ENCODE measurements around the gene NPS.

Gene NPS, protein sequence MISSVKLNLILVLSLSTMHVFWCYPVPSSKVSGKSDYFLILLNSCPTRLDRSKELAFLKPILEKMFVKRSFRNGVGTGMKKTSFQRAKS

DNA sequence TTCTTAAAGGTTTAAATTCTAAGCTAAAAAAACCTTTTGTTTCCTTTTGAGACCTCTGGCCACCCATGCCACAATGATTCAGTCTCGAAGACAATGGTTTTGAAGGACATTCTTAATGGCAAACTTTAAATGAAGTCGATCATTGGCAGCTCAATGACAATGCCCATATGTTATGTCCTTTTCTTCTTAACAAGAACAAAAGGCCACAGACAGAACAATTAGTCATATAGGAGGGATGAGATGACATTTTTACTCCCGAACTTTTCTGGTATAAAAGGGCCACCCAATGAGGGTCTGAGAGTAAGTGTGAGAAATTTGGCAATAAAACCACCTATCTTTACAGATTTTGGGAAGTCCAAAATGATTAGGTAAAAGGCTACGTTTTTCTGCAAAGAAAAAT, at the start of gene NPS:
NPS (plus strand) TSS at position 301 of the 400 bp plus-strand sequence; CDS start at position 361, 60 bp downstream.
- DNase-seq (ENCODE audit: low spot score) = no peak

DNA sequence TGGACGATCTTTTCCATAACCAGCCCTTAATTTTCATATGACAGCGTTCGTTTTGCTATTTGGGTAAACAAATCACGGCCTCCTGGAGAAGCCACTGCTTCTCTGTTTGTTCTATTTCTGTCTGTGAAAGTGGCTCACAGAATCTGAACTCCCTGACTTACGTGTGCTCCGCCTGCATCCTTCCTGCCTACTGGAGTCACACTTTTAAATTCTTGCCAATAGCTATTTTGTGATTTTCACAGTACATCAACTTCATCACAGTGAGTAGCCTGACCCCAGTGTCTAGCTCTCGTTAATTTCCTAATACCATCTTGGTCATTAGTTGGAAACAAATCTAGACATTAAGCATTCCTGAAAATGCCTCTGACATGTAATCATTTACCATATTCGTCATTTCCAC, 49.0 kb upstream of the NPS start:
- no peak for DNase-seq (ENCODE audit: low spot score)

DNA sequence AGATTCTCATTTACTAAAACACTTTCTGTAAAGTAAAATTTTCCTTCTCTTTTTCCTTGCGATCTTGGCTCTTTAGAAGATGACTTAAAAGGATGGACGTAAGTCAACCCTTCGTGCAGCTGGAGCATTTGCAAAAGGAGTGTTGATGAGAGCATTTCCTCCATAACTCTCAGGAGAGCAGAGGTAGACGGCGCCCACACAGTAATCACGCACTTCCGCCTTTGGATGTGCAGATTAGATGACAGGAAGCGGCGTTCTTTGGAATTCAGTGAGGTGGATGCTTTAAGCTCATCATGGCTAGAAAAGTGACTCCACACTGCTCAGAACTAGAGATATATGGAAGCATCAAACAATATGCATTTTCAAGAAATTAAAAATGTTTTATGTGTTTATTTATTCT, 43.0 kb upstream of the NPS start:
- no peak for DNase-seq (ENCODE audit: low spot score)

DNA sequence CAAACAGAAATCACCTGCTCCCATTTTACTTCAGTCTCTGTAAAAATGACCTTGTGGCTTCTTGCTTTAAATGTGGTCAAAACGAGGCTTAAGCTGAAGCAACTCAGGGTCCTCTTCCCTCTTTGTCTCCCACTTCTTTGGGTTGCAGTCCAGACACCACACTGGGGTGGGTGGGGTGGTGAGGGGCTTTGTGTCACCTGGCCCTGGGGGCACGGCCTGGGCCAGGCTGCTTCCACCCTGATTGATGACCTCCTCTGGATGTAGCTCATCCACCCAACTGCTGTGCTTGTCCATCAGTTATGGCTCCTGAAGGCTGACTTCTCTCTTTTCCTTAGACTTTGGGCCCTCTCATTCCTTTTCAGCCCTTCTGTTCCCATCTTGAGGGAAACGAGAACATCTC, 26.8 kb upstream of the NPS start:
- DNase-seq (ENCODE audit: low spot score) = no peak

DNA sequence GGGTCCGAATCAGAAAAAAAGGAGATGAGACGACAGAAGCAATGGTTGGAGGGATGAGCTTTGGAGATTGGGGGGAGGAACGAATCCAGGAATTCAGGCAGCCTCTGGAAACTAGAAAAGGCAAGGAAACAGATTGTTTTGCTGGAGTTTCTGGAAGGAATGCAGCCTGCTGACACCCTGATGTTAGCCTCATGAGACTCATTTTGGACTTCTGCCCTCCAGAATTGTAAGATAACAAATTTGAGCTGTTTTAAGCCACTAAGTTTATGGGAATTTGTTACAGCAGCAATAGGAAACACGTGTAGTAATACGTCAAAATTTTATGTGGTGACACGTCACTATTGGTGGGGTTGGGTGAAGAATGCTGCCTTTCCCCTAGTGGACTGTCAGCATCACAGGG, 25.6 kb upstream of the NPS start:
- DNase-seq (ENCODE audit: low spot score) = no peak

DNA sequence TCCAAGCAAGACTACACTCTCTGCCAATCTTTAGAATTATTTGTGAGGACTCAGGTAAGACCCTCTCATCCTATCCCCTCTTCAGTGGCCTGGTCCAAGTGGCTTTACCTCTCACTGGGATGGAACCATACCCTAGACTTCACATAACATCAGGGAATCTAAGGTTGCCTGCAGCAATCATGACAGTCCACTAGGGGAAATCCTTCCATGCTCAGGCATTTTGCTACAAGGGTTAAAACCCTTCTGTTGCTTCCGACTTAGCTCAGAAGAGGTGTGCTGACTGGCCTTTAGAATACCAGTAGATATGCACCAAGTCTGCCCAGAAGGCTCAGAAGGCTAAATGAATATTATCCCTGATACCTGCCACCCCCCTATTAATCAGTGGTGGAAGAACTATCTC, 24.9 kb upstream of the NPS start:
- no peak for DNase-seq (ENCODE audit: low spot score)

DNA sequence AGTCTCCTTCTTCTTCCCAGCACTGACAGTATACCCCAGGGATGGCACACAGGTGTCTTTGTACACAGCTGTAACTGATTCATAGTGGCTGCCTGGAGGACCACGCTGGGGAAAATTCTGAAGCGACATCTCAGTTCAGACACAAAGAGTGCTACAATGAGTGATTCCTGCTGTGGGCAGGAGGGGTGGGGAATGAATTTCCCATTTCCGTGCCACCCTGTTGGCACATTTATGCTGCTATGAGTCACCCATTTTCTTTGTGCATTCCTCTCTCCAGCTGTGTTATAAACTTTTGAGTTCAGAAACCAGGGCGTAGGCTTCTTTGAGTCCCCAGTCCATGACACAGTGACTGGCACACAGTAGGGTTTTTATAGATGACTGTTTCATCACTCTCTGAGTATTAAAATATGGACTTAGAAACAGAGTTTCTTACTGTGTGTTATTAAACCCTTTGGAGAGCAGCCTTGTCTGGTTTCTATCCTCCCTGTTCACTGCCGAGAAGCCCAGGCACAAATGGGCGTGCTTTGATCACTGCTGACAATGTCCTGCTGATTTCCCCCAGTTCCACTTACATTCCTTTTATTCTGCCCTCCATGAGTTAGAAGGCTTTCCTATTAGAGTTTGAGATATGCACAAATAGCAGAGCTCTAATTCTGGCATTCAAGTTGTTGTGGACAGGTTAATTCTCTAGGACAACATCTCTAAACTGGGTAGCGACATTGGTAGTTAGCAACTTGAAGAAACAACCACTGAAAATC, 24.0 kb upstream of the NPS start:
- no peak for DNase-seq (ENCODE audit: low spot score)

DNA sequence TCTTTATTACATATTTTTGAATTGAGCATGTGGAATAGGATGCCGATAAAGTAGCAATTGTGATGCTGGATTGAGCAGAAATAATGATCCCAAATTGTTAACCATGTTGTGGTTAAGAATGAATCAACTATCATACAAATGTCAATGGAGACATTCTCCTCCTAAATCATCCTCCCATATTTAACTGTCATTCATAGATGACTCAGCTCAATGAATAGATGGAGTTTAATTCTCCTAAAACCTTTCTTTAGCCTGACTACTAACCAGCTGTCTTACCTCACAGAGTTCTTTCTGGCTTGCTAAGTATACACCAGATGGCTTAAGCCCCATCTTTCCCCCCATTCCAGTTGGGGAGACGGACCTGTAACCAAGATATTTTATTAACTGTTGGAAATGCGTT, 23.4 kb upstream of the NPS start:
- no peak for DNase-seq (ENCODE audit: low spot score)

DNA sequence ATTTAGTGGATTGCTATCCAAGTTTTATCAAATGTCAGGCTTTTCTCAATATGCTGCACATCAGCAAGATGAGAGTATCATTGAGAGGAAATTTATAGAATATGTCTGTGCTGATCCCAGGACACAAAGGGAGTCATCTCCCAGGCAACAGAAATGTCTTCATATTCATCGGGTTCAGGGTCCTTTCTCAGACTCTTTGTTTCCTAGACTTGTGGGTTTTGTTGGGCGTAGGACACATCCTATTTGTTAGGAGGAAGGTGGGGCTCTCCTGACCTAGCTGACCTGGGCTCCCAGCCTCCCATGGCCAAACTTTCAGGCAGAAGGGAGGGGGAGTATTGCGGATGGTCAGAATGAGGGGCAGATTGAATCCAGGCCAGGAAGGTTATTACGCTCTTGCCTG, 22.9 kb upstream of the NPS start:
- DNase-seq (ENCODE audit: low spot score) = no peak

DNA sequence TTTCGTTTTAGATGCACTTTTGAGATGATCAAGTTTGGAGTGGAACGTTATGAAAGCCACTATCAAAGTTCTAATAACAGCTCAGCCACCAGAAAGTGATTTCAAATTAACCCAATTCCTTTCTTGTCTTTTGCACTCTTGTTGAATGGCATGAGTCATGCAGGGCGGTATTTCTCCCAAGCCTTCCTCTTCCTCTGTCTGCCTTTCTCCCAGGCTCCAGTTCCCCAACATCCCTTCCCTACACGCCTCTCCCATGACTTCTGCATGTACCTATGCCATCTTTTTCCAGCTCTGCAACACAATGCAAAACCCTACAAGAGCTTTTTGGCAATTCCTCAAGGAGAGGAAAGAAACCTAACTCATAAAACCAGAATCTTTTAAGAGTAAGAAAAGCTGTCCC, 21.8 kb upstream of the NPS start:
- DNase-seq (ENCODE audit: low spot score) = no peak

DNA sequence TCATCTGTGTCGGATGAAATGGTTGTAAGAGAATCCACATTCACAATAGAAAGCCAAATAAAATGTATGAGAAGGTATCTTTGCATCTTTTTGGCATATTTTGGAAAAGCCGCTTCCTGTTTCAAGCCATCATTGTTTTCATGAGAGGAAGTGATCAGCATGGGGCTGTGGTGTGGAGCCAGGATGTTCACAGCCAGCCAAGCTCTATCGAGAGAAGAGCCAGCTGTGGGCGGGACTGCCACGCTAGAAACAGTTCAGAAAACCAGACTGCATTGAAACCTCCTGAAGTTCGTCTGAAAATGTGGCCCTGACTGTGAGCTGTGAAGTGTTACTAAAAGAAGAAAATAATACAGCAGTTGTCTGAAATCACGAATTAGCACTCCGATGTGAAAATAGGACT, 21.2 kb upstream of the NPS start:
- DNase-seq (ENCODE audit: low spot score) = no peak

DNA sequence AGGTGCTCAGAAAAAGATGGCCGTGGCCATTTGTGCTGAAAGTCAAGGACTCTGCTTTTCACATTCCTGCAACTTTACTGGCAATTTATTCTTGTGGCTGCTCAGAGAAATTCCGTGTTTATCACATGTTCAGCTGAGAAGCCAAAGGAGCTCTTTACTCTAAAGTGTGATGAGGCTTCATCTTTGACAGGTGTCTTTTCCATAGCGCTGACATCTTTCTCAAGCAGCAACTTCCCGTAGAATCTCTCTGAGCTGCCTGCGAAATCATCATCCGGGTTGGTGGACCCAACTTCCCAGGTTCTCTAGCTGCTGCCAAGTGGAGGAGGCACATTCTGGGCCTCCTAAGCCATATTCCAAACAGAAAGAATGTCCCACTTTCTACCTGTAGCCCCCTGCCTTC, 16.9 kb upstream of the NPS start:
- no peak for DNase-seq (ENCODE audit: low spot score)

DNA sequence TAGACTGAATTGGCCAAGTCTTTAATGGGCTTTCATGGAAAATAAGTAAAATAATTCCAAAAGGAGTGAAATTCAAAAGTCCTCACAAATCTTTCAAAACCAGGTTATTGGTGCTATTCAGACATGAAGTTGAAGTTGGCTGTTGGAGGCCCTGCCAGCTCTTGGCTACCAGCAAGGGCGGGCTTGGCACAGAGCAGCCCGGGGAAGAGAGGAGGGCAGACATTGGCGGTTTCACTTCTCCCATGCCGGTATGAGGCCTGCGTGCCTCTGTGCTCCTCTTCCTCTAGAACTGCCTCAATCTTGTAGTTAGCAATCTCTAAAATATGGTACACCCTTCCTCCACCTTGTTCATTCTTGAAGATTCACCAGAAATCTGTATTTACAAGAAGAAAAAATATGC, 16.4 kb upstream of the NPS start:
- no peak for DNase-seq (ENCODE audit: low spot score)

DNA sequence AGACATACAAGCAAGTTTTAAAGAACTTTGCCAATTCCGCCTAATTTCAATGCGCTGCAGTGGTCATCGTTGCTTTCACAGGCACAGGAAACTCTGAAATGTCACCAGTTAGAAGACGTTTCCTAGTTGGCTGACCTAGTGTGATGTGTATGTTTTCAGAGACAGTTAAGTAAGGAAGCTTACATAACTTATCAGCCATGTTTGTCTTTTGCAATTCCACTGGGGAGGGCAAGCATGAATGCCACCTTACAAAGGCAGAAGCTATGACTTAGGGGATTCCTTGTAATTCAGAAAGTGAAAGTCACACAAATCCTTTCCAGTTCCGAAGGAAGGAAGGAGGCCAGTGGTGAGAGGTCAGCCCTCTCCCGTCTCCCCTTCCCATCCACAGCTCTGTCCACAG, 15.0 kb upstream of the NPS start:
- no peak for DNase-seq (ENCODE audit: low spot score)

DNA sequence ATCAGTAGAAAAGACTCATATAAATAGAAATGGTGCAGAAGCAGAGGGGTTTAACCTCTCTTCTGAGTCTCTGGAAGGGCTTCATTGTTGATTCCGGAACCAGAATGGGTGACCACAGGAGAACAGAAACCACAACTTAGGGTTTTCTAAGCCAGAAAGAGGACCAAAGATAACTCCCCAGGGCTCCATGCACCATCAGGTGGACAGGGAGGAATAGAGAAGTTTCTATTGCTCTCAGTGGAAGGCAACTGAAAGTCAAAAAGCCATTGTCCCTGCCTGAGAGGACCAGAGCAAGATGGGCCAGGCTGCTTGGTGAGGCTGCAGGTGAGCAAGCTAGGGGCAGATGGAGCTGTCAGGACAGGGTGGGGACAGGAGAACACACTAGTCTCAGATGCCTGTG, 14.6 kb upstream of the NPS start:
- DNase-seq (ENCODE audit: low spot score) = no peak

DNA sequence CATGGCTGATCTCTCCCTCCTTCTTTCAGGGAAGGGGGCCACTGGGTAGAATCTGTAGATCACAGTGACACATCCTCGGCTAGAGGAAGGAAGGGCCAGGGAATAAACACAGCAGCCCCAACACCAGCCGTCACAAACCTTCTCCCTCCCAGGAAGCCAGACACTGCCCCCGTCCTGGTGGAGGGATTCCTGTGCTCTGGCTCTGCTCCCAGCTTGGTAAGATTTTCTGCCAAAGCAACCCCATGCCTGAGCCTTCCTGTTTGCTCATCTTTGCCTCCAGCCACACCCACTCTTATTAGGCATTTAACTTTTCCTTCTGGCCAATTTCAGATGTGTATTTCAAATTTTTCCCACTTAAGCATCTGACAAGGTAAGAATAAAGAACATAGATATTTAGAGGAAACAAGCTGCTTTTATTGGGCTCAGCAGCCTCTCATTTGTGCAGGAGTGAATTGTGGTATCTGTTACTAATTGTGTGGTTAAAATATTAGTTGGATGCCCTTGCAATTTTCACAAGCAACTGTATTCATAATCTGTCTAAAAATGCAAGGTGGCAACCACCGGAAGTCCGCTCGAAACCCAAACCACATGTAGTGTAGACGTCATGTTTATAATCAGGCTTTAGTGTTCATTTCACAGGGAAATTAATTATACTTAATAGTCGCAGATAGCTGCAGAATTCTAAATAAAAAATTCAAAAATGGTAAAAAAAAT, 13.2 kb upstream of the NPS start:
- no peak for DNase-seq (ENCODE audit: low spot score)

DNA sequence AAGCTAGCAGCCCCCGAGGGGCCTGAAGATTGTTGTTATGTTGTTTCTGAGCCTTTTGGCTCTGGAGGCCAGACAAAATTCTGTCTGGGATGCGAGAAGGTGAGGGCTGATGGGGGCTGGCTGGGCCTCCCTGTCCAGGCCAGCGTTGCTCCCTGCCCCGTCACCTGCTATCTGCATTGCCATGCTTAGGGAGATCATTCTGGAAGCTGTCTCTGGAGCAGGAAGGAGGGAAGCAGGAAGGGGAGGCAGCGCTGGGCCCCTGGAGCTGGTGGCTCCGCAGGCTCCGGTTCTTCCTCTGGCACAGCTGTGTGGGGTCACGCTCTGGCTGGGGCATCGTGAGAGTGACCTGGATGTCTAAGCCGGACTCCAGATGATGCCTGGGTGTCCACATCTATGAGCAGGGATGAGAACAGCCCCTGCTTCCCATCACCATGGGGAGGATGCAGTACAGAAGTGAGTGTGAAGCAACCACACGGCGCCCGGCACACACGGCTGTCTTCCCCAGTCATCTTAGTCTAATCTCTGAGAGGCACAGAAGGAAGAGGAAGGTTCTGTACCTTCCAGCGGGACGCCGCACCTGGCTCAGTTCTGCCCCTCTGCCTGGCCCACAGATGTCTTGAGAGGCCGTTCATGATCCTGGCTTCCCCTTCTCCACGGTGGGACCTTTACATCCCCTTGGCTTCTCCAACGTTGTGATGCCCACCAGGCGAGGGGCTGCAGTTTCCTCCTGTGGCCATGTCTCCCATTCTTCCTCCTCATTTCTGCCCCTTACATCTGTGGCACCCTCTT, 11.9 kb upstream of the NPS start:
- DNase-seq (ENCODE audit: low spot score) = no peak

DNA sequence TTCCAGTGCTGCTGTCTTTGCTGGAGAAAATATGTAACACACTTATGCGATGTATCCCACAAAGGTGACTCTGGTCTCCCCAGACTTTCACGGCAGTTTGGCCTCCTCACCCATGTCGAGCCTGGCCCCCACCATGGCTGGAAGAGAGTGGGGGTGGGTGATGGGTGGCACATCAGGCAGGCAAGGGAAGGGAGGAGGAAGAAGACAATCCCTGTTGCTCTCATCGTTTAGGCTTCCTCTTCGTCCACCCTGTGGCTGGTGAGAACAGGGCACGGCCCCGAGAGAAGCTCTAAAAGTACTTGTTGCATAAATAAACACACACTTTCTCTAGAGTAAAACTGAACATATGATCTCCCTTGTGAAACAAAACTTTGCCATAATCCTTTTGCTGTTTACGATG, 11.2 kb upstream of the NPS start:
- no peak for DNase-seq (ENCODE audit: low spot score)

DNA sequence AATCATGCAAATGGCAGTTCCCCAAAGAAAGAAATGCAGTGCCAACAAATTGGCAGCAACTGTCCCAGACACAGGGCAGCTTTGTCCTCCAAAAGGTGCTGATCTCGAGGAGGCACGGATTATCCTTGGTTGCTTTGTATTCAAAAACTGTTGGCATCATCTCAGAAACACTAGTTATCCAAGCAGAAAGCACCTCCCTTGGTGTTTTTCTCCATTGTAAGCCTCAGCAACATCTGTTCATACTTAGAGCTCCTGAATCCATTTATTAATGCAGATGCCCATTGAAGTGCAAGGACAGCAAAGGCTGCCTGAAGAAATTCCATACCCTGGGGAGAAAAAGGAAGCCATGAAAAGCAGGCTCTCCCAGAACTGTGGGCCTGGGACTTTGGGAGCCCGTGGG, 1.1 kb upstream of the NPS start:
- DNase-seq (ENCODE audit: low spot score) = no peak

DNA sequence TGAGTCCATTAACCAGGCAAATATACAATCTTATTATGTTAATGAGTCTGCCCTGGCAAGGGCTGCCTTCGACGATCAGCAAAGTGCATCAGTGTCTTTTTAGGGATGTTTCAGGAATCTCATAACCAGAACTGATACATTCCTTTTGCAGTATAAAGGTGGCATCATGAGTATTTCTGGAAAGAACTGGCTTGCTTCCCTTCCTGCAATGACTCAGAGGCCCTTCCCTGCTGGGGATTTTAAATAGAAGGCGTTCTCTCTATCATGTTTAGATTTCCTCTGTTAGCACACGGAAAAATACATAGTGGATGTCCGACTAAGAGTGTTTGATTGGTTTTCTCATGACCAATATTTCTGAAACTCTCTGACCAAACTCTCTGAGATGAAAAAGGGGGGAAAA, 1.8 kb downstream of the NPS start:
- no peak for DNase-seq (ENCODE audit: low spot score)

DNA sequence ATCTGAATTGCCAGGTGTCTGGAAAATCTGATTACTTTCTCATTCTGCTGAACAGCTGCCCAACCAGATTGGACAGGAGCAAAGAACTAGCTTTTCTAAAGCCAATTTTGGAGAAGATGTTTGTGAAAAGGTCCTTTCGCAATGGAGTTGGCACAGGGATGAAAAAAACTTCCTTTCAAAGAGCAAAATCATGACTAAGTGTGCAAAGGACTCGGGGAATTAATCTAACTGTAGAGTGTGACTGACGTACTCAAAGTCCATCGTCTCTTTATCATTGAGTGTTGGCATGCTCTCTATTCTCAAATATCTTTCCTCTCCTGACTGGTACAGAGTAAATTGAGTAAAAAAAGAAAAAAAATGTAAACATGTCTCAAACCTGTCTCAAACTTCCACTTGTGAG, 3.3 kb downstream of the NPS start:
- DNase-seq (ENCODE audit: low spot score) = no peak

DNA sequence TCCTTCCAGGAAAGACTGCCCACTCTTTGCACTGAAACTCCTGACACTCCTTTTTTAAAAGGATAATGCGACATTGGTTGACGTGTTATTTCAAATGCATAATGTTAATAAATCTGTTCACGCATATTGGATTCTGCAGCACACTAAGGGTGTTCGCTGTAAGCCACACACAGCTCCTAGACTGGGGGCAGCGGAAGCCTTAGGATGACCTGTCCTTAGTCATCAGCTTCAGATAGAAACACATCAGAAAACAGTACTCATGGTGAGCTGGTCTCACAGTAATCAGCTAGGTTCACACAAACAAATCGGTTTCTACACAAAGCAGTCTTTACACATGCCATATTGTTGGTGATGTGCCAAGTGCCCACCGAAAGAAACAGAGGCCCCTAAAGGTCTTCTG, 4.3 kb downstream of the NPS start:
- no peak for DNase-seq (ENCODE audit: low spot score)

DNA sequence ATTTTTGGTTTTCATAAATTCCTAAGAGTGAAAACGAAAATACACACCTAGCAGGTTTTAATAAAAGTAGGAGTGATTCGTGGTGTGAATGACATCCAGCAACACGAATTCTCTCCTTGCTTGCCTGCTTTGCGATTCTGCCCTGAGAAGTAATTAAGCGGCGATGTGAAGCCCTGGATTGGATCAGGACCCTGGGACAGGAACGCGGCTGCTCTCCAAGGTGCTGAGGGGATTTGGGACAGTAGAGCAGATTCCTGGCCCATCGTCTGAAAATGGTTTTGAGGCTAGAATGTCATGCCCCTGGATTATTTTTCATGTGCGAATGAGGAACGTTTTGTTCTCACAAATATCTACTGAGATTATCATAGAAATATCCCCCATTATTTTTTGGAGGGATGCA, 7.8 kb downstream of the NPS start:
- peak; percentile 32 for DNase-seq (ENCODE audit: low spot score)
